GM12878 (cell line): ENCODE results near the gene SSH3. TPM values are rescaled to one million over a fixed set of nuclear protein-coding genes. Genes with fewer than 3 reads are reported as not detected.

Experiments used
- ATAC-seq: fragments of 200-7000 bp; cut with Tn5 transposase; 3 replicates; pipeline ENCODE4 v1.9.1; 2020; ENCODE audit warnings: mild to moderate bottlenecking, moderate library complexity
- BruUV-seq: library from RNA; stranded (reverse); fragments of 400-500 nt; replicated peaks from 2 replicates; lab custom pipeline; 2021; lab: Mats Ljungman, UMichigan
- CTCF ChIA-PET: fragments of 300-600 bp; sonication (Branson Sonifier 250); formaldehyde crosslinking; extraction: SDS; loops from one replicate; lab custom pipeline; 2021; ENCODE audit warnings: inconsistent platforms; lab: Yijun Ruan, JAX
- POLR2A ChIA-PET: fragments of 350-600 bp; formaldehyde crosslinking; extraction: SDS; loops from one replicate; lab custom pipeline; 2021; ENCODE audit warnings: inconsistent platforms; lab: Charles Lee
- RAD21 ChIA-PET: fragments of 300-600 bp; sonication (Branson Sonifier 250); formaldehyde crosslinking; loops from one replicate; lab custom pipeline; 2023; ENCODE audit warnings: antibody characterized with exemption; ENCODE audit not compliant: unreplicated experiment; lab: Charles Lee
- SMC1A ChIA-PET: fragments of 300-600 bp; sonication (Branson Sonifier 250); formaldehyde crosslinking; loops from one replicate; lab custom pipeline; 2023; ENCODE audit not compliant: unreplicated experiment, uncharacterized antibody; lab: Charles Lee
- DNase-seq: peaks from one replicate; pipeline ENCODE4 v3.0.0-alpha.2; 2011; ENCODE audit warnings: low read depth, low spot score
- FAIRE-seq: peaks from 3 replicates; lab custom pipeline; 2011; peaks lifted over from hg19 to GRCh38; lab: Jason Lieb, UNC
- H2AFZ ChIP-seq: 2 replicates; pipeline ENCODE4 v1.6.0; 2011; ENCODE audit warnings: low read depth, low read length, control low read depth; ENCODE audit not compliant: control insufficient read depth
- H3K27ac ChIP-seq: 2 replicates; pipeline ENCODE4 v1.5.1; 2011; ENCODE audit warnings: control low read depth; ENCODE audit not compliant: control insufficient read depth, insufficient read depth
- H3K27me3 ChIP-seq, 2 experiments: replicated peaks in 1 of 2; 2 replicates each; pipeline versions ENCODE4 v1.6.0 to v1.6.1; 2011; ENCODE audit warnings: low read length in 1 of 2; ENCODE audit not compliant: control insufficient read depth in 2 of 2, insufficient read depth in 2 of 2
- H3K36me3 ChIP-seq, 2 experiments: 2 replicates each; pipeline ENCODE4 v1.5.1; 2011; ENCODE audit warnings: low read length in 1 of 2; ENCODE audit not compliant: control insufficient read depth in 2 of 2, insufficient read depth in 2 of 2
- H3K4me1 ChIP-seq: 2 replicates; pipeline ENCODE4 v1.6.1; 2011; ENCODE audit warnings: mild to moderate bottlenecking, low read length, moderate library complexity, mixed read lengths; ENCODE audit not compliant: control insufficient read depth, insufficient read depth
- H3K4me2 ChIP-seq: 2 replicates; pipeline ENCODE4 v1.6.0; 2011; ENCODE audit warnings: control low read depth; ENCODE audit not compliant: control insufficient read depth, insufficient read depth
- H3K4me3 ChIP-seq: fragments of 200-600 bp; sonication (generic); 2 replicates; pipeline ENCODE4 v1.5.1; 2016
- H3K79me2 ChIP-seq: 2 replicates; pipeline ENCODE4 v1.6.0; 2011; ENCODE audit warnings: low read length; ENCODE audit not compliant: control insufficient read depth, insufficient read depth
- H3K9ac ChIP-seq: 2 replicates; pipeline ENCODE4 v1.8.0; 2011; ENCODE audit warnings: low read length, control low read depth, mixed read lengths; ENCODE audit not compliant: control insufficient read depth, insufficient read depth
- H3K9me3 ChIP-seq: replicated peaks from 3 replicates; pipeline ENCODE4 v1.5.1; 2011; ENCODE audit warnings: mild to moderate bottlenecking, low read length; ENCODE audit not compliant: control insufficient read depth, insufficient read depth
- H4K20me1 ChIP-seq: 2 replicates; pipeline ENCODE4 v1.6.0; 2011; ENCODE audit not compliant: control insufficient read depth, insufficient read depth
- CHD1 ChIP-seq: IDR thresholded peaks from 2 replicates; pipeline ENCODE4 v1.6.1; 2012; ENCODE audit warnings: low read depth, low read length, improper control_type of control experiment
- CTCF ChIP-seq, 3 experiments: IDR thresholded peaks in 2 of 3; conservative IDR thresholded peaks in 1 of 3; 2 replicates each; pipeline ENCODE4 v1.5.1; 2011; ENCODE audit warnings: low read depth in 3 of 3, low read length in 3 of 3, mild to moderate bottlenecking in 3 of 3, control low read depth in 2 of 3, moderate library complexity in 2 of 3, inconsistent platforms in 1 of 3, mixed read lengths in 1 of 3; ENCODE audit not compliant: control insufficient read depth in 2 of 3, insufficient read depth in 1 of 3; ENCODE audit errors: extremely low read depth in 1 of 3
- WGBS: methylation state at CpG from one replicate; pipeline ENCODE4 v1.1.6; 2016; ENCODE audit warnings: low lambda C conversion rate; ENCODE audit not compliant: insufficient replicate concordance, insufficient coverage; ENCODE audit errors: missing lambda C conversion rate; 5-methylcytosine and 5-hydroxymethylcytosine counted together
- in situ Hi-C: fragments of 300-500 bp; cut with MboI; formaldehyde crosslinking; loops from 9 replicates; pipeline ENCODE4 v1.14.3; 2018; ENCODE audit warnings: mixed read lengths
- intact Hi-C: fragments of 100-400 bp; cut with micrococcal nuclease; formaldehyde crosslinking; loops from one replicate; pipeline ENCODE4 v1.14.2; 2022; ENCODE audit not compliant: unreplicated experiment
- polyA plus RNA-seq, 11 experiments: library from polyadenylated mRNA; depleted of rRNA in 4 of 11; unstranded in 6 of 11; stranded (reverse) in 5 of 11; fragments of >200 nt; fragmentation: Nextera tagmentation in 4 of 11; fragmentation: Illumina TruSeq in 1 of 11; extraction: Ambion mirVana in 4 of 11; extraction: Trizol in 1 of 11; gene quantifications; 1 replicate in 1 of 11; 2 replicates in 10 of 11; pipeline versions ENCODE4 v1.2.1 to v1.2.3, GENCODE V29; 2011 to 2016; ENCODE audit warnings: inconsistent platforms in 2 of 11, missing spikeins in 2 of 11, low read depth in 1 of 11
- total RNA-seq, 4 experiments: library from RNA; depleted of rRNA in 3 of 4; stranded (reverse); fragments of >200 nt in 3 of 4; fragmentation: Illumina TruSeq in 1 of 4; extraction: Trizol in 1 of 4; gene quantifications; 2 replicates each; pipeline versions ENCODE4 v1.2.1 to v1.2.3, GENCODE V29; 2013 to 2021

The SSH3 gene
- total and polyA plus RNA-seq, 10 of the 15 experiments (the other 5 are each of a cell fraction or from before 2014, with no cell fraction given): 0.05 to 0.83 (median 0.28) TPM; not detected in 3

DNA sequence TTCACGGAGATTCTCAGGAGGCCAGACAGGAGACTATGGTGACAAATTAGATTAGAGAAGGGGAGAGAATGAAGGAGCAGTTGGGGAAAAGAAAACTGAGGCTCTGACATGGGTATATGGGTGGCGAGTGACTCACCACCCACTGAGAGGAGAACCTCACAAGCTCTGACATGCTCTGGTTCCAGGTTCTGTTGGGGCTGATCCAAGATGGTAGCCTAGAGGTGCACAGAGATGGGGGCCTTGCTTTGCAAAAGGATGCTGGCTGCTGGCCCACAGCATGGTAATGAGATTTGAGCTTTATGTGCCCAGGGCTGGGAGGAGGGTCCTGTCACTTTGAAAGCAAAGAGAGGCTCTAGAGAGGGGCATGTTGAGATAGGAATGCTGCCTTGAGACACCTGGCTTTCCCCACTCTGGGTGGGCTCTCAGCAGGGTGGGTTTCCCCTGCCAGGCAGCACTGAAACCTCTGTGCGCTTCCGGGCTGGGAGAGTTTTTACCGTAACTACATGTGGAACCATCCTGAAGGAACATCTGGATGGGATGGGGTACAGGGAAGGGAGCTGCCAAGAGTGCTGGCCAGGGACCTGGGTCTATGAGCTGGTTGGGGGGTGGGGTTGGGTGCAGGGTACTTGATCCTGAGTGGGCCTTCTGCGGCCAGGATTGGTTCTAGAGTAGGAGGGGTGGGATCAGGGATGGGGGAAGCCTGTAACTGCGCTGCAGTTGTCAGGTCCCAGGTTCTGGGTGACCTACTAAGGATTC is 38.3 kb upstream of the SSH3 start:
- Histone ChIP-seq H3K9me3 (no peaks in the 10 kb centered on the region), H3K79me2 (peaks cover 39% of the 10 kb centered on the region), H3K27me3 (no peaks in the 10 kb centered on the region), H3K27ac (no peak overlapping the region)
- in situ Hi-C loops (loop anchor here (5.0 kb wide), 2 partner anchors 52 to 117 kb away; no protein-coding TSS in a partner anchor), intact Hi-C loops (loop anchor here (10.0 kb wide), 1 partner anchor 220 kb away; the partner anchor contains the start of gene AIP)
- 97% methylated on average over 7 of the region's 7 CpGs for WGBS
- ChIA-PET POLR2A (interaction anchor here (0.9 to 4.8 kb wide), 2 partner anchors 9 to 53 kb away, joined by 3 to 25 read pairs; no protein-coding TSS in a partner anchor), RAD21 (interaction anchor here (0.8 to 4.9 kb wide), 6 partner anchors 25 to 184 kb away, joined by 3 to 69 read pairs (median 5); no protein-coding TSS in a partner anchor)
- ATAC-seq: no peak
- 0 out of 6 replicates have a peak, but pooled peaks of 1 of the 3 experiments have one; percentile 1 for TF ChIP-seq CTCF (IDR thresholded peaks at IDR 0.05 in 2 of 3, conservative IDR thresholded peaks at IDR 0.05 in 1 of 3; ENCODE audit: control insufficient read depth in 2 of 3, extremely low read depth in 1 of 3, insufficient read depth in 1 of 3, low read depth in 3 of 3, low read length in 3 of 3)
- TF ChIP-seq CHD1: no peak
- TF ChIP-seq, all 136 proteins: peak for 1
- H3K9ac ChIP-seq: no peak overlapping the region
- no peak overlapping the region for H2AFZ ChIP-seq
- H3K4me3 ChIP-seq: no peak overlapping the region
- peaks cover 31% of the 10 kb centered on the region for H3K4me1 ChIP-seq
- ChIA-PET CTCF (interaction anchor here (0.8 to 4.9 kb wide), 5 partner anchors 13 to 117 kb away, joined by 3 to 151 read pairs (median 4); no protein-coding TSS in a partner anchor), SMC1A (interaction anchor here (0.9 to 4.0 kb wide), 3 partner anchors 23 to 52 kb away, joined by 3 to 65 read pairs (median 3); no protein-coding TSS in a partner anchor)
- FAIRE-seq (no peak), DNase-seq (no peak)
- no TSS peak for BruUV-seq
- no peak overlapping the region for H3K4me2 ChIP-seq
- H4K20me1 ChIP-seq: no peaks in the 10 kb centered on the region
- peaks cover 0 to 3% of the 10 kb centered on the region in 2 experiments; a peak in 1 of 4 replicates for H3K36me3 ChIP-seq
